Activated CD8-positive, alpha-beta memory T cell treated with anti-CD3 and anti-CD28 coated beads, Interleukin-2, amount 50 U/mL, for 1 hour (primary cell): ENCODE results near the gene OR6C65.
"Not testable (repeated sequence)": the region's sequence is repeated elsewhere in the genome, so short reads cannot be mapped to it uniquely, and the experiment has no call there.

ENCODE experiments used
- DNase-seq: peaks from one replicate; pipeline ENCODE4 v3.0.0-alpha.2; 2020; ENCODE audit errors: extremely low read depth

OR6C65 gene

GRCh38 chr12:55400229-55400628 is at the start of gene OR6C65:
Gene OR6C65, plus strand, starts transcription at chr12:55400529. Its CDS starts 0 bp downstream, at chr12:55400529.
- no peak for DNase-seq

- DNase-seq: not testable (repeated sequence)
These were observed 45.0 kb upstream of the OR6C65 start for GRCh38 chr12:55355338-55355737.

GRCh38 chr12:55362675-55363074 is 37.7 kb upstream of the OR6C65 start, which contains the start of gene OR6C75:
Gene OR6C75, plus strand, starts transcription at chr12:55362975. Its CDS starts 2,136 bp downstream, at chr12:55365111.
- DNase-seq: no peak

- no peak for DNase-seq
These were observed 35.2 kb upstream of the OR6C65 start for GRCh38 chr12:55365086-55365485.

GRCh38 chr12:55372521-55372920 is 27.8 kb upstream of the OR6C65 start:
- no peak for DNase-seq

GRCh38 chr12:55385891-55386290 is 14.4 kb upstream of the OR6C65 start:
- no peak for DNase-seq

- DNase-seq: no peak
These were observed 8.1 kb upstream of the OR6C65 start for GRCh38 chr12:55392032-55392795.

- DNase-seq: no peak
These were observed 4.0 kb upstream of the OR6C65 start for GRCh38 chr12:55396326-55396725.

- DNase-seq: no peak
These were observed 7.5 kb downstream of the OR6C65 start for GRCh38 chr12:55407866-55408265.

- DNase-seq: not testable (repeated sequence)
These were observed 8.8 kb downstream of the OR6C65 start for GRCh38 chr12:55409133-55409532.

- DNase-seq: not testable (repeated sequence)
These were observed 11.8 kb downstream of the OR6C65 start for GRCh38 chr12:55412138-55412537.

- not testable (repeated sequence) for DNase-seq
These were observed 13.4 kb downstream of the OR6C65 start for GRCh38 chr12:55413498-55414388.

- DNase-seq: not testable (repeated sequence)
These were observed 14.1 kb downstream of the OR6C65 start for GRCh38 chr12:55414396-55414823.

GRCh38 chr12:55414889-55415288 is 14.6 kb downstream of the OR6C65 start:
- not testable (repeated sequence) for DNase-seq

GRCh38 chr12:55416961-55417360 is 16.6 kb downstream of the OR6C65 start:
- DNase-seq: no peak

GRCh38 chr12:55420307-55420962 is 20.1 kb downstream of the OR6C65 start:
- DNase-seq: no peak

GRCh38 chr12:55425954-55426353 is 25.6 kb downstream of the OR6C65 start, which contains the start of gene OR6C76:
Gene OR6C76, plus strand, starts transcription at chr12:55426254. Its CDS starts 0 bp downstream, at chr12:55426254.
- DNase-seq: no peak

- DNase-seq: no peak
These were observed 28.3 kb downstream of the OR6C65 start for GRCh38 chr12:55428331-55429243.

- not testable (repeated sequence) for DNase-seq
These were observed 40.9 kb downstream of the OR6C65 start for GRCh38 chr12:55441233-55441632.

GRCh38 chr12:55443776-55444175 is 43.4 kb downstream of the OR6C65 start, which contains the start of gene OR6C2:
Gene OR6C2, plus strand, starts transcription at chr12:55444076. Its CDS starts 8,138 bp downstream, at chr12:55452214.
- no peak for DNase-seq

- DNase-seq: no peak
These were observed 45.0 kb downstream of the OR6C65 start for GRCh38 chr12:55445357-55445756.
